GM21390 (cell line): ENCODE measurements around the gene MIPOL1.
"Not testable (repeated sequence)": the region's sequence is repeated elsewhere in the genome, so short reads cannot be mapped to it uniquely, and the experiment has no call there.

ENCODE experiments used
- ATAC-seq: cut with Tn5 transposase; IDR thresholded peaks from one replicate; pipeline ENCODE4 v1.9.1; 2021; ENCODE audit not compliant: unreplicated experiment

MIPOL1 gene

GRCh38 chr14:37279818-37280217 is 82.1 kb downstream of the MIPOL1 start:
- ATAC-seq, result no peak

GRCh38 chr14:37284760-37285159 is 87.0 kb downstream of the MIPOL1 start:
- no peak for ATAC-seq

- no peak for ATAC-seq
Measured at GRCh38 chr14:37285220-37285619, 87.5 kb downstream of the MIPOL1 start.

GRCh38 chr14:37289688-37290087 is 92.0 kb downstream of the MIPOL1 start:
- ATAC-seq, result no peak

GRCh38 chr14:37295262-37295661 is 97.5 kb downstream of the MIPOL1 start:
- ATAC-seq, result not testable (repeated sequence)

- no peak for ATAC-seq
Measured at GRCh38 chr14:37311252-37311651, 113.5 kb downstream of the MIPOL1 start.

- ATAC-seq, result no peak
Measured at GRCh38 chr14:37318938-37319337, 121.2 kb downstream of the MIPOL1 start.

- ATAC-seq, result no peak
Measured at GRCh38 chr14:37320106-37320505, 122.4 kb downstream of the MIPOL1 start.

- no peak for ATAC-seq
Measured at GRCh38 chr14:37325332-37325731, 127.6 kb downstream of the MIPOL1 start.

- ATAC-seq, result no peak
Measured at GRCh38 chr14:37326434-37326833, 128.7 kb downstream of the MIPOL1 start.

GRCh38 chr14:37327933-37328332 is 130.2 kb downstream of the MIPOL1 start:
- not testable (repeated sequence) for ATAC-seq

GRCh38 chr14:37328673-37329072 is 130.9 kb downstream of the MIPOL1 start:
- no peak for ATAC-seq

GRCh38 chr14:37329189-37330001 is 131.7 kb downstream of the MIPOL1 start:
- no peak for ATAC-seq

- ATAC-seq, result no peak
Measured at GRCh38 chr14:37330910-37331309, 133.2 kb downstream of the MIPOL1 start.

- ATAC-seq, result no peak
Measured at GRCh38 chr14:37340353-37340752, 142.6 kb downstream of the MIPOL1 start.

GRCh38 chr14:37343307-37344094 is 145.8 kb downstream of the MIPOL1 start:
- no peak for ATAC-seq

- ATAC-seq, result no peak
Measured at GRCh38 chr14:37363661-37364060, 165.9 kb downstream of the MIPOL1 start.

GRCh38 chr14:37369425-37369824 is 171.7 kb downstream of the MIPOL1 start:
- no peak for ATAC-seq

- ATAC-seq, result no peak
Measured at GRCh38 chr14:37375566-37375965, 177.8 kb downstream of the MIPOL1 start.

GRCh38 chr14:37376944-37377609 is 179.3 kb downstream of the MIPOL1 start:
- ATAC-seq, result no peak

- no peak for ATAC-seq
Measured at GRCh38 chr14:37384870-37385596, 187.3 kb downstream of the MIPOL1 start.
